GM10266 (cell line): Measurements from ENCODE around the gene SOAT2.

Source experiments
- DNase-seq: peaks from one replicate; pipeline ENCODE4 v3.0.0; 2012; ENCODE audit errors: extremely low spot score
- TF ChIP-seq, protein P1 (sequence below): IDR thresholded peaks from 2 replicates; pipeline ENCODE4 v1.5.1; 2012; ENCODE audit warnings: mild to moderate bottlenecking, low read depth; ENCODE audit not compliant: control insufficient read depth, insufficient read depth; ENCODE audit errors: missing control alignments

SOAT2 gene

DNA sequence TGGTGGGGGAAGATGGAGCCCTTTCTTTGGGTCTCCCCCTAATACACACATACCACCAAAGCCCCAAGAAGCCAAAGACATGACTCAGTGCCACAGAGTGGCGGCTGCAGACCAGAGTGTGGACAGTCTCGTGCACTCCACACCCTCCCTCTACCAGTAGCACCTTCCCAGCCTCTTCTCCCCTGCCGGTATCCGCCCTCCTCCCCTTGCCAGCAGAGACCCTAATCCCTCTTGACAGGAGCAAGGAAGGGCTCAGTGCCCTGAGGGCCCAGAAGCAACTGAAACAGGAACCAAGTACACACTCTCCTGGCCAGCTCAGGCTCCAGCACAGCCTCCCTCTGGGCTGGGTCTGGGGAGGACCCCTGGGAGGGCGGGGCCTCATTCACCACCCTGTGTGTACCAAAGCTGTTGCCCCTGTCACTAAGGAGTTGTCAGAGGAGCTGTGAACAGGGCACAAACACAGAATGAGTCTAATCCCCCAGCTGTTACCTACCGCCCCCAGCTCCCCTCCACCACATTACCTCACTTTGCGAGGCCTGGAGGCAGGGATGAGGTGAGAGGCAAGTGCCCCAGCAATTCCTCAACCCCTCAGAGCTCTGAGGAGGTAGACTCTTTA is 32.3 kb upstream of the SOAT2 start:
- TF ChIP-seq, protein P1, sequence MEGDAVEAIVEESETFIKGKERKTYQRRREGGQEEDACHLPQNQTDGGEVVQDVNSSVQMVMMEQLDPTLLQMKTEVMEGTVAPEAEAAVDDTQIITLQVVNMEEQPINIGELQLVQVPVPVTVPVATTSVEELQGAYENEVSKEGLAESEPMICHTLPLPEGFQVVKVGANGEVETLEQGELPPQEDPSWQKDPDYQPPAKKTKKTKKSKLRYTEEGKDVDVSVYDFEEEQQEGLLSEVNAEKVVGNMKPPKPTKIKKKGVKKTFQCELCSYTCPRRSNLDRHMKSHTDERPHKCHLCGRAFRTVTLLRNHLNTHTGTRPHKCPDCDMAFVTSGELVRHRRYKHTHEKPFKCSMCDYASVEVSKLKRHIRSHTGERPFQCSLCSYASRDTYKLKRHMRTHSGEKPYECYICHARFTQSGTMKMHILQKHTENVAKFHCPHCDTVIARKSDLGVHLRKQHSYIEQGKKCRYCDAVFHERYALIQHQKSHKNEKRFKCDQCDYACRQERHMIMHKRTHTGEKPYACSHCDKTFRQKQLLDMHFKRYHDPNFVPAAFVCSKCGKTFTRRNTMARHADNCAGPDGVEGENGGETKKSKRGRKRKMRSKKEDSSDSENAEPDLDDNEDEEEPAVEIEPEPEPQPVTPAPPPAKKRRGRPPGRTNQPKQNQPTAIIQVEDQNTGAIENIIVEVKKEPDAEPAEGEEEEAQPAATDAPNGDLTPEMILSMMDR = no peak
- no peak for DNase-seq

DNA sequence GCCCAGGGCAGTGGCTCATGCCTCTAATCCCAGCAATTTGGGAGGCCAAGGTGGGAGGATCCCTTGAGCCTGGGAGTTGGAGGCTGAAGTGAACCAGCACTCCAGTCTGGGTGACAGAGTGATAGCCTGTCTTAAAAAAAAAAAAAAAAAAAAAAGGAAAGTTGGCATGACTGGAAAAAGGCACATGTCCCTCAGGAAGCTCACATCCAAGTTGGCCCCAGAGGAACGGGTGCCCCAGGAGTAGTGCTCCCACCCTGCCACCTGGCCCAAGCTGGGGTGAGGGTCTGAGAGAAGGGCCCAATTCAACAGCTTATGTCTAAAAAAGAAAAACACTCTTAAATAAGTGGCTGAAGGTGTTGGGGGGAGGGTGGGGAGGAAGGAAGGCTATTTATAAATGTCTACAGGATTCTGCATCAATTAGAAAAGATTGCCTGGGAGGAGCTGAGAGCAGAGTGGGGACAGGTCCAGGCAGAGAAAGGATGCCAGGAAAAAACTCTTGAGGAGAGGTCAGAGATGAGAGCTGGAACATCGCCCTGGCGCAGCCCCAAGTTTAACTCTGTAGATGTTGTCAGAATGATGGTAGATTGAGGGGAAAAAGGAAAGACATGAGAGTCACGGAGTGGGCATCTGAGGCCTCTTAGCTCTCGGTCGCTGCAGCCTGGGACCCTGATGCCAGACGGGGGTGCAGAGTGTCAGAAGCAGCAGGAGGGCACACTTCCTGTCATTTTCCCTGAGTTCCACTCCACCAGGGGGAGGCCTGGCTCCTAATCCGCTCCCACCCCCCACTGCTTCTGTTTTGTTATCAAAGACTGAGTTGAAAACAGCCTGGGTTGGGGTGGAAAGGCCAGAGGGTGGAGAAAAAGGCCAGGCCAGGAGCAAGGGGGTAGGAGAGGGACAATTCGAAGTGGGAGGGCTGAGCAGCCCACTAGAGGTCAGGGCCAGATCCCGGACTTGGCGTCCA is 31.4 kb upstream of the SOAT2 start:
- DNase-seq = no peak
- TF ChIP-seq, protein P1 = no peak

DNA sequence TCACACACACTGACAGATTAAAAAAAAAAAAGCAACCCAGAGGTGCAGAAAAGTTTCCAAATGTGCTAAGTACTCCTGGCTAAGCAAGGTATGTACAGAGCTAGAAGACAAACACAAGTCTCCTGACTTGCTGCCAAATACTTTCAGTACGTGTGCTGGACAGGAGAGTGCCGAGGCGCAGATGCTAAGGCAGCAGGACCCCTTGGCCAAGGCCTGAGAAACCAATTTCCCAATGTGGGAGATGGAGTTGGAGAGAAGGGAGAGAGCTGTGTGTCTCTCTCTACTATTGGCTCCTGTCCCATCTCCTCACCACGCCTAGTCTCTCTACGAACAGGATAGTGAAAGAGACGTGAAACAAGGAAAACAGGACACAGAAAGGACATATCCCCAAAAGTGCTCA is 29.4 kb upstream of the SOAT2 start:
- no peak for DNase-seq

DNA sequence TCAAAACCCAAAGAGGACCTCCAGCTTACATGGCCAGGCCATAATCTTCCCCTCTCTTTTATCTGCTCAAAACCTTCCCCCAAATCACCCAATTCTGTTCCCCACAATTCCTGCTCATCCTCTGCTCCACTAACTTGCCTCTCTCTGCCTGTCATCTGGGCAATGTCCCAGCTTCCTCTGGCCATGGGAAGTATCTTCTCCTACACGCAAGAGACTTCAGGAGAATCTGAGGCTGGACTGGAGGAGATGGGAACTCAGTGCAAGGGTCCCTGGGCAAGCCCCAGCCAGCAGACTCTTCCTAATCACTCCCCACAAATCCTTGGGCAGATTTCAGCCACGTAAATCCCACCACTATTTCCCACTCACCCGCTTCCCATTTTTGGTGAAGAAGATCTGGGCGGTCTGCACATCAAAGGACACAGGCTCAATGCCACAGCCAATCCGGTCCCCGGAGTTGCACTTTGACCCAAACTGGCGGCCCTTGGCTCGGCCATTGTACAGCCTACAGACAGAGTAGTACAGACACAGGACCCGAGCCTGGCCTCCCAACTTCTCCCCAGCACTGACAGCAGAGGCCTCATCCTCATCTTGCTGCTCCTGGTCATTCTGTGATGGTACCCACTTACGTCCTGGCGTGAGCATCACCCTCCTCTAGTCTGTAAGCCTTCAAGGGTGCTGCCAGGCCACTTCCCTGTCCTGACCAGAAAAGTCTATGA is 28.8 kb upstream of the SOAT2 start:
- TF ChIP-seq, protein P1 = no peak
- DNase-seq = no peak

More for the DNA sequence above, 29.4 kb upstream of the SOAT2 start:
- TF ChIP-seq, protein P1 = no peak

DNA sequence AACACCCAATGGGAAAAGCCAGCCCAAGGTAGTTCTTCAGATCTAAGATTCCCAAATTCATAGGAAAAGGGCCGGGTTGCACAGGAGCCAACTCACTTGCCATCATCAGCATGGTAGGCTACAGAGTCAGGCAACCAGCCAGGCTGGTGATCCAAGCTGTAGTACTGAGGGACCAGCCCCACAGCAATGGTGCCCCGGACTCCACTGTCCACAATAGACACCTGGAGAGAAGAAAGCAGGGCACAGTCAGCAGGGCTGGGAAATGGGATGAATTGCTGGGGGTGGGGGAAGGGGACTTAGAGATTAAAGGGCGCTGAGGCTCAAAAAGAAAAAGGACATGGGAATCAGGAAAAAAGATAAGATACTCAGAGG is 28.3 kb upstream of the SOAT2 start:
- TF ChIP-seq, protein P1 = no peak
- DNase-seq = no peak

DNA sequence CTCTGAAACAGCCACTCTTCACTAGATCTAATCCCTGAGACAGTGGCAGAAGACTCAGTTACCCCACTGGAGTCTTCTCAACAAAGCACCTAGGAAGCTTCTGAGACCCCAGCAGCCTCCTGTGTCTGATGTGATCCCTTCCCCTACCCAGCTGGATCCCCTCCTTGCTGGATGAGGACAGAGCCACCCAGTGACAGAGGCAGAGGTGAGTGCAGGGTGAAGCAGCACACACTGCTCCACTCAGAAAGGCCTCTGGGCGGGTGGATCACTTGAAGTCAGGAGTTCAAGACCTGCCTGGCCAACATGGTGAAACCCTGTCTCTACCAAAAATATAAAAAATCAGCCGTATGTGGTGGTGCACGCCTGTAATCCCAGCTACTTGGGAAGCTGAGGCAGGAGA is 26.8 kb upstream of the SOAT2 start:
- TF ChIP-seq, protein P1 = no peak
- no peak for DNase-seq

DNA sequence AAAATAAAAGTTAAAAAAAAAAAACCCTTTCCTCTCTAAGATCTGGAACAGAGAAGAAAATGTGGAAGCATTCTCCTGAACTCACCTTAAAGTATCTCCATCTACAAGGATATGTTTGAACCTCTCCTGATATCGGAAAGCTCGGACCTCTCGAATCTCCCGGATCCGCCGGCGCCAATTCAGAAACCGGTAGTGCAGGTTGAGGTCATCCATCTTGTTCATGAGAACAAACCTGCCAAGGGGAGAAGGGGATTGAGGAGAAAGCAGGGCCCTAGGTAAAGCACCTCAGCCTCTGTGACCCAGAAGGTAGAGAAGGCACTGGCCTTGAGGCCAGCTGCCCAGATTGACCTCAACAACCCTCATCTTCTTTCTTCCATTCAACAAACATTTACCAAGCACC is 26.3 kb upstream of the SOAT2 start:
- DNase-seq = no peak
- TF ChIP-seq, protein P1 = no peak
